HepG2 (cell line): ENCODE results near the gene SPINK4. TPM values are rescaled to one million over a fixed set of nuclear protein-coding genes. Genes with fewer than 3 reads are reported as not detected.

Experiments
- CCDC6 ChIP-seq: sonication (generic); formaldehyde crosslinking; IDR thresholded peaks from 2 replicates; pipeline ENCODE4 v1.8.1; 2022; ENCODE audit warnings: mild to moderate bottlenecking, missing genetic modification reagents, moderate library complexity
- EZH2 ChIP-seq: conservative IDR thresholded peaks from 2 replicates; pipeline ENCODE4 v1.6.1; 2012; ENCODE audit warnings: mild to moderate bottlenecking, low read depth, low read length, moderate library complexity
- ISL2 ChIP-seq: sonication (generic); formaldehyde crosslinking; IDR thresholded peaks from 2 replicates; pipeline ENCODE4 v1.5.0; 2020; ENCODE audit warnings: missing genetic modification reagents
- NFE2L2 ChIP-seq: fragments of 150-350 bp; IDR thresholded peaks from 2 replicates; pipeline ENCODE4 v1.6.1; 2014; ENCODE audit warnings: low read length
- PAXIP1 ChIP-seq: sonication (generic); formaldehyde crosslinking; conservative IDR thresholded peaks from 2 replicates; pipeline ENCODE4 v1.4.0; 2020; ENCODE audit warnings: mild to moderate bottlenecking, missing genetic modification reagents, moderate library complexity
- PCBP1 ChIP-seq: fragments of 200-400 bp; formaldehyde crosslinking; IDR thresholded peaks from 2 replicates; pipeline ENCODE4 v1.6.1; 2017; ENCODE audit warnings: mild to moderate bottlenecking, low read depth, low read length, borderline replicate concordance
- PLSCR1 ChIP-seq: sonication (generic); formaldehyde crosslinking; IDR thresholded peaks from 2 replicates; pipeline ENCODE4 v1.5.0; 2020; ENCODE audit warnings: missing genetic modification reagents, mild to moderate bottlenecking, borderline replicate concordance
- RAD21 ChIP-seq: fragments of 450-650 bp; formaldehyde crosslinking; IDR thresholded peaks from 2 replicates; pipeline ENCODE4 v1.5.0; 2020; ENCODE audit warnings: mild to moderate bottlenecking
- REL ChIP-seq: sonication (generic); formaldehyde crosslinking; conservative IDR thresholded peaks from 2 replicates; pipeline ENCODE4 v1.8.0; 2022; ENCODE audit warnings: mild to moderate bottlenecking, missing genetic modification reagents, moderate library complexity
- SRSF1 ChIP-seq: fragments of 200-400 bp; formaldehyde crosslinking; optimal IDR thresholded peaks from 2 replicates; pipeline ENCODE3; 2017; ENCODE audit warnings: mild to moderate bottlenecking, low read depth, low read length, moderate library complexity
- SRSF4 ChIP-seq: fragments of 200-400 bp; formaldehyde crosslinking; IDR thresholded peaks from one replicate; pipeline ENCODE4 v1.6.1; 2018; ENCODE audit warnings: mild to moderate bottlenecking, low read depth, low read length, moderate library complexity; ENCODE audit not compliant: poor library complexity, severe bottlenecking
- TGIF2 ChIP-seq: IDR thresholded peaks from 2 replicates; pipeline ENCODE4 v1.6.1; 2016; ENCODE audit warnings: control low read depth, missing compliant biosample characterization
- YY1 ChIP-seq: IDR thresholded peaks from 2 replicates; pipeline ENCODE4 v1.6.1; 2011; ENCODE audit warnings: low read length, low read depth, moderate library complexity, mild to moderate bottlenecking; ENCODE audit not compliant: insufficient read depth, insufficient replicate concordance
- ZC3H13 ChIP-seq: sonication (generic); formaldehyde crosslinking; IDR thresholded peaks from 2 replicates; pipeline ENCODE4 v1.8.1; 2023; ENCODE audit warnings: mild to moderate bottlenecking, missing genetic modification reagents, moderate library complexity
- ZNF430 ChIP-seq: sonication (generic); formaldehyde crosslinking; IDR thresholded peaks from 2 replicates; pipeline ENCODE4 v1.9.0; 2021; ENCODE audit warnings: mild to moderate bottlenecking, missing genetic modification reagents
- ZNF549 ChIP-seq: sonication (generic); formaldehyde crosslinking; IDR thresholded peaks from 2 replicates; pipeline ENCODE4 v1.5.0; 2020; ENCODE audit warnings: missing genetic modification reagents
- ZNF556 ChIP-seq: sonication (generic); formaldehyde crosslinking; IDR thresholded peaks from 2 replicates; pipeline ENCODE4 v1.4.0; 2020; ENCODE audit warnings: mild to moderate bottlenecking, missing genetic modification reagents, borderline replicate concordance
- ZNF589 ChIP-seq: sonication (generic); formaldehyde crosslinking; conservative IDR thresholded peaks from 2 replicates; pipeline ENCODE4 v1.8.0; 2022; ENCODE audit warnings: mild to moderate bottlenecking, moderate library complexity, missing genetic modification reagents
- ZNF747 ChIP-seq: sonication (generic); formaldehyde crosslinking; IDR thresholded peaks from 2 replicates; pipeline ENCODE4 v1.8.1; 2023; ENCODE audit warnings: missing genetic modification reagents, mild to moderate bottlenecking, borderline replicate concordance
- ZXDC ChIP-seq: sonication (generic); formaldehyde crosslinking; IDR thresholded peaks from 2 replicates; pipeline ENCODE4 v1.5.0; 2020; ENCODE audit warnings: mild to moderate bottlenecking, missing genetic modification reagents
- polyA plus RNA-seq, 8 experiments: library from polyadenylated mRNA; depleted of rRNA in 3 of 8; stranded (reverse) in 7 of 8; unstranded in 1 of 8; fragments of >200 nt; fragmentation: Illumina TruSeq in 4 of 8; extraction: Trizol in 4 of 8; gene quantifications; 2 replicates each; pipeline versions ENCODE4 v1.2.1 to v1.2.3, GENCODE V29; 2011 to 2016; ENCODE audit warnings: low read depth in 4 of 8, missing spikeins in 1 of 8, mixed read lengths in 1 of 8; ENCODE audit not compliant: insufficient read depth in 1 of 8
- total RNA-seq, 5 experiments: library from RNA; depleted of rRNA; stranded (reverse); fragments of >200 nt; fragmentation: Illumina TruSeq; extraction: Trizol; gene quantifications; 2 replicates each; pipeline ENCODE4 v1.2.3, GENCODE V29; 2016; ENCODE audit warnings: low read depth in 1 of 5

Gene SPINK4
- total and polyA plus RNA-seq, 2 of the 13 experiments (the other 11 are each of a cell fraction or from before 2014, with no cell fraction given) = 0.53 to 3.4 TPM

- TF ChIP-seq ZXDC (CRISPR knock-in tag) (no peak; the same call in 1 of the 2 replicates), EZH2 (no peak), ZNF430 (CRISPR knock-in tag) (peak; percentile 88), ZNF556 (CRISPR knock-in tag) (peak; percentile 34; the same call in 1 of the 2 replicates), YY1 (peak; percentile 77), ISL2 (CRISPR knock-in tag) (peak; percentile 82), CCDC6 (CRISPR knock-in tag) (peak; percentile 95; the same call in 1 of the 2 replicates), ZNF747 (CRISPR knock-in tag) (peak; percentile 94; the same call in 1 of the 2 replicates), PCBP1 (no peak), PAXIP1 (CRISPR knock-in tag) (peak; percentile 55; the same call in 1 of the 2 replicates), REL (CRISPR knock-in tag) (no peak; the same call in 1 of the 2 replicates), ZC3H13 (CRISPR knock-in tag) (peak; percentile 51; the same call in 1 of the 2 replicates), TGIF2 (CRISPR knock-in tag) (peak; percentile 94), RAD21 (peak; percentile 38; the same call in 1 of the 2 replicates), SRSF1 (peak; percentile 56), SRSF4 (no peak), PLSCR1 (CRISPR knock-in tag) (no peak), ZNF549 (CRISPR knock-in tag) (no peak), ZNF589 (CRISPR knock-in tag) (peak; percentile 68; the same call in 1 of the 2 replicates), NFE2L2 (no peak)
Observed at GRCh38 chr9:33290247-33291030, 50.5 kb downstream of the SPINK4 start, which contains the start of gene NFX1 (continued).
